MCF 10A (cell line): ENCODE data around the gene FBXW7. TPM values are rescaled to one million over a fixed set of nuclear protein-coding genes. Genes with fewer than 3 reads are reported as not detected.

ENCODE experiments used
- BruUV-seq: library from RNA; stranded (reverse); fragments of 400-500 nt; replicated peaks from 2 replicates; lab custom pipeline; 2021; lab: Mats Ljungman, UMichigan
- CTCF ChIA-PET: fragments of 300-600 bp; sonication (Branson Sonifier 250); formaldehyde crosslinking; extraction: SDS; loops from one replicate; lab custom pipeline; 2021; ENCODE audit warnings: antibody characterized with exemption, inconsistent platforms; lab: Yijun Ruan, JAX
- POLR2A ChIA-PET: fragments of 300-600, 350-650 bp; sonication (Branson Sonifier 250); formaldehyde crosslinking; extraction: SDS; loops from one replicate; lab custom pipeline; 2020; ENCODE audit warnings: antibody characterized with exemption, inconsistent platforms; lab: Yijun Ruan, JAX
- DNase-seq: peaks from one replicate; pipeline ENCODE4 v3.0.0-alpha.2; 2018; ENCODE audit not compliant: unreplicated experiment
- H3K27ac Mint-ChIP-seq: one replicate; pipeline ENCODE4 v1.8.0; 2022; ENCODE audit warnings: mild to moderate bottlenecking, low read depth, mixed read lengths; ENCODE audit not compliant: unreplicated experiment
- H3K27me3 Mint-ChIP-seq: one replicate; pipeline ENCODE4 v1.8.0; 2022; ENCODE audit warnings: mixed read lengths; ENCODE audit not compliant: insufficient read depth, unreplicated experiment
- H3K36me3 Mint-ChIP-seq: one replicate; pipeline ENCODE4 v1.8.0; 2022; ENCODE audit warnings: mild to moderate bottlenecking, moderate library complexity, mixed read lengths; ENCODE audit not compliant: insufficient read depth, unreplicated experiment
- H3K4me1 Mint-ChIP-seq: one replicate; pipeline ENCODE4 v1.8.0; 2022; ENCODE audit warnings: mixed read lengths; ENCODE audit not compliant: insufficient read depth, unreplicated experiment
- H3K4me3 Mint-ChIP-seq: one replicate; pipeline ENCODE4 v1.8.0; 2022; ENCODE audit warnings: mild to moderate bottlenecking, moderate library complexity, mixed read lengths; ENCODE audit not compliant: unreplicated experiment
- H3K9me3 Mint-ChIP-seq: one replicate; pipeline ENCODE4 v1.8.0; 2022; ENCODE audit warnings: mixed read lengths; ENCODE audit not compliant: unreplicated experiment
- CTCF ChIP-seq: fragments of 200-600 bp; IDR thresholded peaks from one replicate; pipeline ENCODE4 v1.8.0; 2022; ENCODE audit warnings: antibody characterized with exemption, mild to moderate bottlenecking; ENCODE audit not compliant: unreplicated experiment
- intact Hi-C: fragments of 100-400 bp; cut with micrococcal nuclease; formaldehyde crosslinking; loops from 2 replicates; pipeline ENCODE4 v1.14.1; 2022
- total RNA-seq: library from RNA; stranded (reverse); gene quantifications from 2 replicates; pipeline ENCODE4 v1.2.3, GENCODE V29; 2022

The FBXW7 gene
- total RNA-seq, 1 experiment from 2014 or later, result 40.2 TPM

- Mint-ChIP-seq H3K27me3 (no peaks in the 10 kb centered on the region), H3K36me3 (peaks cover 7% of the 10 kb centered on the region), H3K4me3 (no peak overlapping the region), H3K27ac (no peak overlapping the region), H3K9me3 (peaks cover 7% of the 10 kb centered on the region), H3K4me1 (peaks cover 5% of the 10 kb centered on the region)
- intact Hi-C loops, result no loop called here
- TF ChIP-seq CTCF, result no peak
- POLR2A ChIA-PET, result interaction anchor here (1.5 kb wide), 1 partner anchor 16 kb away, joined by 3 read pairs; no protein-coding TSS in a partner anchor
- peak; percentile 31 for DNase-seq
- BruUV-seq, result no TSS peak
- CTCF ChIA-PET, result interaction anchor here (0.6 to 1.3 kb wide), 2 partner anchors 133 to 742 kb away, joined by 3 to 4 read pairs; no protein-coding TSS in a partner anchor
Measured at GRCh38 chr4:152508386-152508785, 27.5 kb downstream of the FBXW7 start.

DNA sequence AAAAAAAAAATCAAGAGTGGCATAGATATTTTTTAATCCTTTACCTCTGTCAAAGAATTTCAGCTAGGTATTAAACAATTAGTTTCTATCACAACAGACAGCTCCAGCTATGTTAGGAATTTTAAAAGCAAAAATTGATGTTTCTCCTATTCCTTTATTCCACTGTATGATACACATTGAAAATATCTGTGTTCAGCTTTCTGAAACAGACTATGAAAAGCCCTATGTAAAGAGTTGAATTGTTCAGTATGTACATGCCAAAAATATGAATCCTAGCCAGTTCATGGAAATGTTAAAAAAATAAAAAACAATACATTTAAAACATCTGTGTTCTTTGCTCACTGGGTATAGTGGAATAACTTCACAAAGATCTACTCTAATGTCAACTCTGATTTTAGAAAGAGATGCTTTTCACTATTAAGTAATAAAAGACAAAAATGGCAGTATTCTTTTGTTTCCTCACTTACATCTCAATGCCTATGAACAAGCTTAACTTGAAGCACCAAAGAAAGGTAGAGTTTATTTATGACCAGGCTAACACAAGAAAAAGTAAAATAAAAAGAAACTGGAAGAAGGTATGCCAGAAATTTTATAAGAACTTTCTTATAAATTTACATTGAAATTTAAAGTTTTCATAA lies 32.1 kb downstream of the FBXW7 start:
- Mint-ChIP-seq H3K4me1 (no peaks in the 10 kb centered on the region), H3K27me3 (no peaks in the 10 kb centered on the region), H3K4me3 (no peak overlapping the region), H3K27ac (no peak overlapping the region), H3K36me3 (no peaks in the 10 kb centered on the region), H3K9me3 (no peaks in the 10 kb centered on the region)
- TF ChIP-seq CTCF, result no peak
- intact Hi-C loops, result loop anchor here (5.0 kb wide), 1 partner anchor 51 kb away; no protein-coding TSS in a partner anchor
- ChIA-PET CTCF (interaction anchor here (0.6 to 7.8 kb wide), 12 partner anchors 11 to 1173 kb away, joined by 3 to 131 read pairs (median 3); partner anchors contain the start of gene FBXW7), POLR2A (interaction anchor here (0.7 to 5.0 kb wide), 6 partner anchors 11 to 314 kb away, joined by 3 to 69 read pairs (median 4); partner anchors contain the start of gene FBXW7)
- no peak for DNase-seq
- BruUV-seq, result no TSS peak

- TF ChIP-seq CTCF, result no peak
- BruUV-seq, result no TSS peak
- no peak overlapping the region for H3K27ac Mint-ChIP-seq
- CTCF ChIA-PET, result interaction anchor here (0.6 to 7.8 kb wide), 34 partner anchors 9 to 625 kb away, joined by 3 to 131 read pairs (median 5); partner anchors contain the start of genes ARFIP1, FBXW7 and TIGD4
- DNase-seq, result no peak
- H3K4me3 Mint-ChIP-seq, result no peak overlapping the region
- peaks cover 5% of the 10 kb centered on the region for H3K36me3 Mint-ChIP-seq
- H3K4me1 Mint-ChIP-seq, result peaks cover 12% of the 10 kb centered on the region
- POLR2A ChIA-PET, result interaction anchor here (0.5 to 5.0 kb wide), 12 partner anchors 9 to 231 kb away, joined by 3 to 69 read pairs (median 4); partner anchors contain the start of genes FBXW7 and TMEM154
- no peaks in the 10 kb centered on the region for H3K27me3 Mint-ChIP-seq
- intact Hi-C loops, result loop anchor here (1.0 to 5.0 kb wide), 4 partner anchors 34 to 233 kb away; partner anchors contain the start of gene FBXW7
- no peaks in the 10 kb centered on the region for H3K9me3 Mint-ChIP-seq
Measured at GRCh38 chr4:152501846-152502536, 33.9 kb downstream of the FBXW7 start.
